Mesenchymal stem cell (in vitro differentiated cells and primary cell): ENCODE data around the gene PRELID1.

ENCODE experiments used
- DNase-seq: peaks from one replicate; pipeline ENCODE4 v3.0.0-alpha.2; 2013
- H2AFZ ChIP-seq: one replicate; pipeline ENCODE4 v1.6.1; 2013; ENCODE audit warnings: low read depth, mild to moderate bottlenecking, control low read depth, inconsistent platforms, low read length, moderate library complexity
- H2AK5ac ChIP-seq: 2 replicates; pipeline ENCODE4 v1.6.1; 2013; ENCODE audit warnings: low read length, moderate library complexity, mild to moderate bottlenecking, inconsistent platforms; ENCODE audit not compliant: severe bottlenecking
- H2BK120ac ChIP-seq: one replicate; pipeline ENCODE4 v1.6.1; 2013; ENCODE audit warnings: low read depth, mild to moderate bottlenecking, inconsistent platforms, low read length, moderate library complexity
- H2BK12ac ChIP-seq, 2 experiments: one replicate each; pipeline ENCODE4 v1.6.1; 2013; ENCODE audit warnings: inconsistent platforms in 2 of 2, low read length in 2 of 2, mild to moderate bottlenecking in 2 of 2, moderate library complexity in 2 of 2, control low read depth in 1 of 2
- H2BK15ac ChIP-seq: one replicate; pipeline ENCODE4 v1.6.1; 2013; ENCODE audit warnings: mild to moderate bottlenecking, low read depth, inconsistent platforms; ENCODE audit not compliant: poor library complexity, severe bottlenecking
- H2BK5ac ChIP-seq: 2 replicates; pipeline ENCODE4 v1.6.1; 2013; ENCODE audit warnings: low read depth, mild to moderate bottlenecking, low read length, control low read depth, inconsistent platforms; ENCODE audit not compliant: poor library complexity, severe bottlenecking
- H3K14ac ChIP-seq, 2 experiments: one replicate each; pipeline ENCODE4 v1.6.1; 2013; ENCODE audit warnings: inconsistent platforms in 2 of 2, low read length in 2 of 2, control low read depth in 1 of 2, mild to moderate bottlenecking in 1 of 2, moderate library complexity in 1 of 2
- H3K18ac ChIP-seq, 2 experiments: one replicate each; pipeline ENCODE4 v1.6.1; 2013; ENCODE audit warnings: inconsistent platforms in 2 of 2, low read length in 2 of 2, control low read depth in 1 of 2, low read depth in 1 of 2, mild to moderate bottlenecking in 1 of 2
- H3K23ac ChIP-seq, 2 experiments: one replicate each; pipeline ENCODE4 v1.6.1; 2013; ENCODE audit warnings: inconsistent platforms in 2 of 2, low read length in 2 of 2, mild to moderate bottlenecking in 2 of 2, moderate library complexity in 2 of 2, control low read depth in 1 of 2
- H3K27ac ChIP-seq: 2 replicates; pipeline ENCODE4 v1.5.1; 2013; ENCODE audit warnings: mild to moderate bottlenecking, moderate library complexity, low read length, control low read depth, inconsistent platforms; ENCODE audit not compliant: poor library complexity, severe bottlenecking
- H3K27me3 ChIP-seq, 2 experiments: 2 replicates each; pipeline versions ENCODE4 v1.6.1 to v1.7.0; 2013; ENCODE audit warnings: low read length in 2 of 2, mild to moderate bottlenecking in 2 of 2, moderate library complexity in 2 of 2, control low read depth in 1 of 2, inconsistent platforms in 1 of 2; ENCODE audit not compliant: control insufficient read depth in 1 of 2, insufficient read depth in 1 of 2
- H3K36me3 ChIP-seq, 2 experiments: 2 replicates each; pipeline versions ENCODE4 v1.6.1 to v1.7.0; 2013; ENCODE audit warnings: low read length in 2 of 2, control low read depth in 1 of 2, inconsistent platforms in 1 of 2, low read depth in 1 of 2, mild to moderate bottlenecking in 1 of 2; ENCODE audit not compliant: insufficient read depth in 2 of 2, control insufficient read depth in 1 of 2
- H3K4ac ChIP-seq, 2 experiments: one replicate each; pipeline ENCODE4 v1.6.1; 2013; ENCODE audit warnings: inconsistent platforms in 2 of 2, low read length in 2 of 2, mild to moderate bottlenecking in 2 of 2, moderate library complexity in 2 of 2, control low read depth in 1 of 2, low read depth in 1 of 2
- H3K4me1 ChIP-seq: 2 replicates; pipeline ENCODE4 v1.6.1; 2013; ENCODE audit warnings: low read depth, low read length, control low read depth; ENCODE audit not compliant: control insufficient read depth, insufficient read depth
- H3K4me2 ChIP-seq: 2 replicates; pipeline ENCODE4 v1.6.1; 2013; ENCODE audit warnings: low read length, mild to moderate bottlenecking, inconsistent platforms; ENCODE audit not compliant: poor library complexity, severe bottlenecking
- H3K4me3 ChIP-seq, 2 experiments: 2 replicates each; pipeline versions ENCODE4 v1.5.1 to v1.7.0; 2013; ENCODE audit warnings: low read length in 2 of 2, mild to moderate bottlenecking in 2 of 2, control low read depth in 1 of 2, low read depth in 1 of 2; ENCODE audit not compliant: insufficient read depth in 1 of 2
- H3K79me1 ChIP-seq: replicated peaks from 2 replicates; pipeline ENCODE4 v1.6.1; 2013; ENCODE audit warnings: mild to moderate bottlenecking, control low read depth, low read length, inconsistent platforms; ENCODE audit not compliant: poor library complexity, severe bottlenecking
- H3K9ac ChIP-seq: 2 replicates; pipeline ENCODE4 v1.7.0; 2013; ENCODE audit warnings: mild to moderate bottlenecking, low read length, moderate library complexity
- H3K9me3 ChIP-seq: 2 replicates; pipeline ENCODE4 v1.7.0; 2013; ENCODE audit warnings: mild to moderate bottlenecking, low read length; ENCODE audit not compliant: control insufficient read depth
- H4K8ac ChIP-seq: one replicate; pipeline ENCODE4 v1.6.1; 2013; ENCODE audit warnings: inconsistent platforms, mild to moderate bottlenecking, low read length, moderate library complexity
- H4K91ac ChIP-seq: one replicate; pipeline ENCODE4 v1.6.1; 2013; ENCODE audit warnings: mild to moderate bottlenecking, low read length, inconsistent platforms
- WGBS: methylation state at CpG from one replicate; pipeline ENCODE4 v1.1.7; 2013; ENCODE audit warnings: mixed read lengths; 5-methylcytosine and 5-hydroxymethylcytosine counted together

PRELID1 gene

DNA sequence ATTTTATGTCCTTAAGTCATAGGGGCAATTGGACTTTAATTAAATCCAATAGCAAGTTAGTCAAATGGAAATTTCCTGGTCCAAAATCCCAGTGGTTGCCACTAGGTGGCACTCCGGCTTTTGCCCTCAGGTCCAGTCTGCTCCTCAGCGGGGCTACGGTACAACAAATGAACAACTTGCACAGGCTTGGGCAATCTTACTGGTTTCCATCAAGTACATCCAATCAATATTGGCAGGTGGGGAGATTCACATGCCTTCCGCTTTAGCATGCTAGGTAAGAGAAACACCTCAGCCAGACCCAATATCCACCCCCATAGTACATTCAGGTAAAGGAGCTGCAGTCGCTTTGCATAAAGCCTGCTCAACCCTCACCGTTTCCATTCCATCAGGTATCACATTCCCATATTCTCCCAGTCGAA is 14.4 kb downstream of the PRELID1 start:
- Histone ChIP-seq H3K4me3 (no peak overlapping the region), H3K14ac (no peak overlapping the region), H2BK5ac (no peak overlapping the region), H4K8ac (no peak overlapping the region), H3K4me2 (no peak overlapping the region), H3K79me1 (peaks cover 26% of the 10 kb centered on the region), H3K9me3 (no peaks in the 10 kb centered on the region), H2AK5ac (no peak overlapping the region), H3K36me3 (peaks cover 17 to 20% of the 10 kb centered on the region in 2 experiments), H3K4me1 (peaks cover 4% of the 10 kb centered on the region), H3K23ac (no peak overlapping the region), H2BK15ac (no peak overlapping the region), H3K27ac (no peak overlapping the region), H3K27me3 (no peaks in the 10 kb centered on the region), H2AFZ (no peak overlapping the region), H2BK12ac (no peak overlapping the region), H3K18ac (no peak overlapping the region), H4K91ac (no peak overlapping the region), H3K4ac (no peak overlapping the region), H3K9ac (no peak overlapping the region), H2BK120ac (no peak overlapping the region)
- peak; percentile 82 for DNase-seq
- WGBS = 40% methylated on average over 7 of the region's 7 CpGs

- Histone ChIP-seq H2AK5ac (peak overlapping the region; percentile 30), H3K9ac (no peak overlapping the region), H3K18ac (no peak overlapping the region), H2BK15ac (no peak overlapping the region), H3K27ac (no peak overlapping the region), H2BK12ac (no peak overlapping the region), H3K79me1 (peaks cover 19% of the 10 kb centered on the region), H3K36me3 (peaks cover 20 to 21% of the 10 kb centered on the region in 2 experiments), H3K23ac (no peak overlapping the region), H3K9me3 (no peaks in the 10 kb centered on the region), H2AFZ (no peak overlapping the region), H4K8ac (no peak overlapping the region), H2BK5ac (no peak overlapping the region), H2BK120ac (no peak overlapping the region), H4K91ac (no peak overlapping the region), H3K14ac (no peak overlapping the region), H3K27me3 (no peaks in the 10 kb centered on the region), H3K4me2 (no peak overlapping the region), H3K4me1 (peaks cover 4% of the 10 kb centered on the region), H3K4ac (no peak overlapping the region), H3K4me3 (peak overlapping the region in 1 of 2 experiments; percentile 10)
- DNase-seq = no peak
- WGBS = 96% methylated on average over 14 of the region's 14 CpGs
Observed at GRCh38 chr5:177319913-177320588, 16.5 kb downstream of the PRELID1 start.

DNA sequence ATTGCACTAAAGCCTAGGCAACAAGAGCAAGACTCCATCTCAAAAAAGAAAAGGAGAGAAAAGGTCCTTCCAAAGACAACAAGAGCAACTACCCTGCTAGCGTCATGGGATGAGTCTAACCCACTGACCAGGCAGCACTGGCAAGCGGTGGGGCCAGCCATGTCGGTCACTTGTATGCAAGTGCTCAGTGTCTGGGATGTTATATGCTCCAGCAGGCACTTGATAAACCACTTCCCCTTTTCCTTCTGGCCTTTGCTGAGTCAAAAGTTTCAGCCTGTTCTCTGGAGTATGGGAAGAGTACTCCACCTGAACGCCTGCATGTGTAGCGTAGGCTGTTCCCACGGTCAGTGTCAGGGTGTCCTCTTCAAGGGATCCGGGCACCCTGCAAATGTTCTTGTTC is 17.3 kb downstream of the PRELID1 start:
- DNase-seq = no peak
- Histone ChIP-seq H2AFZ (no peak overlapping the region), H3K27ac (no peak overlapping the region), H3K36me3 (peaks cover 20 to 21% of the 10 kb centered on the region in 2 experiments), H3K4me3 (no peak overlapping the region), H3K18ac (no peak overlapping the region), H2AK5ac (no peak overlapping the region), H3K4me2 (no peak overlapping the region), H3K4ac (no peak overlapping the region), H3K9ac (no peak overlapping the region), H4K8ac (no peak overlapping the region), H2BK120ac (no peak overlapping the region), H3K14ac (no peak overlapping the region), H2BK12ac (no peak overlapping the region), H3K4me1 (peaks cover 11% of the 10 kb centered on the region), H3K27me3 (no peaks in the 10 kb centered on the region), H4K91ac (no peak overlapping the region), H3K23ac (no peak overlapping the region), H2BK15ac (no peak overlapping the region), H3K79me1 (peaks cover 17% of the 10 kb centered on the region), H2BK5ac (no peak overlapping the region), H3K9me3 (no peaks in the 10 kb centered on the region)
- WGBS = 97% methylated on average over 7 of the region's 7 CpGs

DNA sequence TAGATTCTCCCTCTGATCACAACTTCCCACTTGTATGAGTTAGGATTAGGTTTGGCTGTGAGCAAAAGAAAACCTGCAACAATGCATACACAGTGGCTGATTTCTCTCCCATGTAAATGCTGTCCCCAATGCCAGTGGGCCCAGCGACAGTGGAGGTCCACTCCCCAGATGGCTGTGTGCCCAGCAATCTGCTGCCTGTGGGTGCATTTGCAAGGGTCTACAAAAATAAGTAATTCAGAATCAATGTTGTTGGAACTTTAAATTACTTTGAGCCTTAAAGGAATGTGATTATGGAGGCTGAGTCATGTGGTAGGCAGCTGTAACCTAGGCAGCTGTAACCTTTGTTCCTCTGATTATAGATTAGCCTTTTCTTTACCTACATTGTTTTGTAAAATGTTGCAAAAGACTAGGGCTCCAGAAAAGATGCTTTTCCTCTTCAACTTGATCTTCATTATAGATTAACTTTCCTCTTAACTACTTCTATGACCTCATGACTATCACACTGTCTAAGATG is 22.3 kb downstream of the PRELID1 start:
- H2BK12ac ChIP-seq = no peak overlapping the region
- 71% methylated on average over 1 of the region's 1 CpG for WGBS
- peaks cover 10% of the 10 kb centered on the region for H3K79me1 ChIP-seq
- H4K91ac ChIP-seq = no peak overlapping the region
- no peak overlapping the region for H3K18ac ChIP-seq
- no peak overlapping the region for H2BK15ac ChIP-seq
- H3K23ac ChIP-seq = no peak overlapping the region
- no peak overlapping the region for H2AFZ ChIP-seq
- H2BK120ac ChIP-seq = no peak overlapping the region
- no peaks in the 10 kb centered on the region for H3K9me3 ChIP-seq
- DNase-seq = no peak
- H3K4me1 ChIP-seq = peaks cover 23% of the 10 kb centered on the region
- peaks cover 13 to 23% of the 10 kb centered on the region in 2 experiments for H3K36me3 ChIP-seq
- H3K4ac ChIP-seq = no peak overlapping the region
- no peaks in the 10 kb centered on the region for H3K27me3 ChIP-seq
- H4K8ac ChIP-seq = no peak overlapping the region
- peak overlapping the region; percentile 19 for H3K4me2 ChIP-seq
- H2BK5ac ChIP-seq = no peak overlapping the region
- no peak overlapping the region for H2AK5ac ChIP-seq
- no peak overlapping the region for H3K14ac ChIP-seq
- peak overlapping the region; percentile 27 for H3K9ac ChIP-seq
- no peak overlapping the region for H3K4me3 ChIP-seq
- H3K27ac ChIP-seq = peak overlapping the region; percentile 71
